GM18867 (cell line): ENCODE results near the gene ADCY4.

ENCODE experiments used
- ATAC-seq: cut with Tn5 transposase; IDR thresholded peaks from one replicate; pipeline ENCODE4 v1.9.1; 2021; ENCODE audit warnings: mild to moderate bottlenecking, moderate library complexity; ENCODE audit not compliant: unreplicated experiment

Gene ADCY4

GRCh38 chr14:24300326-24300980 is 34.4 kb downstream of the ADCY4 start:
- ATAC-seq = no peak

DNA sequence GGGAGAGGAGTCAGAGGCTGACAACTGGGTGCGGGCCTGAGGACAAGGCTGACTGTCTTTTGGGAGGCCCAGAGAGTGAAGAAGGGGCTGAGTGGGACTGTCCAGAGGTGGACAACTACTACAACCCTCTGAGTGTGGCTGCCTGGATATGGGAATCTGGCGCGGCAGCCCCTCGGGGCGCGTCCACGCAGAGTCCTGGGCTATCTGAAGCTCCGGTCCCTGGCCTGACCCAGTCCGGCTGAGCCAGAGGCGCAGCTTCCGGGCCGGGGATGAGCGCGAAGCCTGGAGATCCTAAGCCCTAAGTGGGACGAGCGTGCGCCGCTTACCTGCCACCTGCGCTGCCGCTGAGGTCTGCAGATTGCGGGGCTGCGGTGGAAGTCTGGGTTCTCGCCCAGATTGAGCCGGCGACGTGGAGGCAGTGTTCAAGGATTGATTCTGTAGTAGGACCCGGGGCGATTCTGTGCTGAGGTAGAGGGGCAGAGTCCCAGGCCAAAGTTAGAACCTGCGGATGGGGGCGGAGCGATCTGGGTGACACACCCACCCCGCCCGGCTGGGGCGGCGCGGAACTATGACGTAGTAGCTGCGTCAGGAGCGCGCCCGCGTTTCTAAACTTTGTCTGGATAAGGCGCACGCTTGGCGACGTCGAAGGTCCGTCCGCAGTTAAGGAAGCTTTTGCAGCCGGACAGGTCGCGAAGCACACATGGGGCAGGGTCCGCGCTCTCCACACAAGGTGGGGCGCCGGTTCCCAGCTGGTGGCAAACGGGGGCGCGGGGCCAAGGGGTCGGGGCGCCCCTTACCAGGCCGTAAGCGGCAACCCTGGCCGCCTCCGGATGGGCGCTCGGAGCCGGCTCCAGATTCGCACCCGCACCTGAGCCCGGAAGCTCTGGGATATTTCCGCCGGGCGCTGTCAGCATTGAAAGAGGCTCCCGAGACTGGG is 35.3 kb downstream of the ADCY4 start, which contains the start of the genes DHRS1 and NOP9:
Gene DHRS1, minus strand, starts transcription at position 526 of the 937 bp plus-strand sequence. CDS start 674 bp downstream, outside the sequence.
Gene NOP9, plus strand, starts transcription at position 596 of the 937 bp plus-strand sequence. Its CDS starts 105 bp downstream, at position 701.
- peak; percentile 75 for ATAC-seq

GRCh38 chr14:24298892-24299254 is 36.0 kb downstream of the ADCY4 start:
- no peak for ATAC-seq

DNA sequence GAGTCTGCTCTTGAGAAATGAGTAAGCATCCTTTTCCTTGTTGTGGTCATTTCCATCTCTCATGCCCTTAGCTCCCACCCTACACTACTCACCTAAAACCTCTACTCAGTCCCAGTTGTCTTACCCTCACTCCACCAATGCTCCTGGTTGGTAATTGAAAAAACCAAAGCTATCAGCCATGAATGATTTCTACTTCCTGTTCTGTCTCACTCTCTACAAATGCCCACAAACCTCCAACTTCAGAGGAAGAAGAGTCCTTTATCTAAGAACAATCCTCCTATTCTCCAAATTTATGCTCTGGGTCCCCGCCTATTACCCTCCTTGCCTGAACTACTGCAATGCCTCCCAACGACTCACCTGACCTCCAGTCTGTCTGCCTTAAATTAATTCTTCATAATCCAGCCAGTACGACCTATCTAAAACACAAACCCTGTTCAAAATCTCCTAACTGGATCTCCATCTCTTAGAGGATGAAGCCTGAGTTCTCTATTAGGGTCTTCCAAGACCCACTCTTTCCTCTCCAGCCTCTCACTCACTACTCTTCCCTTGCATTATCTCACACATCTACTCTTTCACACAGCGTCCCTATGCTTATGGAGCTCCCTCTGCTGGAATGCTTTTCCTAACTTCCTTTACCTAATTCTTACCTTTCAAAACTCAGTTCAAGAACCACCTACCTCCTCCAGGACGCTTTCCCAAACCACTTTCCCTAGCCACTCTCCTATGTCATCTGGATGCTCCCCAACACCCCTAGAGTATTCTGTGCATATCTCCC is 37.5 kb downstream of the ADCY4 start:
- ATAC-seq = peak; percentile 2

DNA sequence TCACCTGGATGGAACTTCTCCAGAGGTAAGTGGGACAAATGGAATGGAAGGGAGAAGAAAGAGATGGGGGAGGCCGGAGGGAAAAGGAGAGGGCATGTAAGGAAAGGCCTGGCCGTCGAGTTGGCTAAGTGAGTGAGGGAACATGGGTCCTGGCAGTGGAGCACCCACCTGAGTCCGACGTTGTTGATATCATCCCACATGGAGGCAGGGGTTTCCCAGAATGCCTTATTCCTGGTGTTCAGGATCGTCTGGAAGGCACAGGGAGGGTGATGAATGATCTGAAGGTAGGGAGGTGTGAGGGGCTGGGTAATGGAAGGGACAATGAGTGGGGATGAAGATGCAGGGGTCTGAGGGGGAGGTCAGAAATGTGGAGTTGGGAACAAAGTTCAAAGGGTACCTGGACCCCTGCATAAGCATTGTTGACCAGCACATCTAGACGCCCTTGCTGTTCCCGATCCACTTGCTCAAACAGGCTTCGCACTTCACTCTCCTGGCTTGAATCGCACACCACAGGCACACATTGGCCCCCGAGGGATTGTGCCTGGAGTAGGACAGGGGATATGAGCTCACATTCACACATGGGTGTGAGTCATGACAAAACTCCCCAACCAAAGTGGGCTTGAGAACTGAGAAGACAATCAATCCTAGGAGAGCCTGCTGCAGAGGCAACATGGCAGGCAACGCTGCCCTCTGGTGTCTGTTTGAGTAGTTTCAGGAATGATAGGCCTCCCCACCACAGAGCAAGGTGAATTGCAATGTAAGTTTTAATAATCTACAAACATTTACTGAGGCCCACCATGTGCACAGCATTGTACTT is 38.3 kb downstream of the ADCY4 start:
- peak; percentile 55 for ATAC-seq

- no peak for ATAC-seq
Measured at GRCh38 chr14:24293525-24293924, 41.3 kb downstream of the ADCY4 start.

DNA sequence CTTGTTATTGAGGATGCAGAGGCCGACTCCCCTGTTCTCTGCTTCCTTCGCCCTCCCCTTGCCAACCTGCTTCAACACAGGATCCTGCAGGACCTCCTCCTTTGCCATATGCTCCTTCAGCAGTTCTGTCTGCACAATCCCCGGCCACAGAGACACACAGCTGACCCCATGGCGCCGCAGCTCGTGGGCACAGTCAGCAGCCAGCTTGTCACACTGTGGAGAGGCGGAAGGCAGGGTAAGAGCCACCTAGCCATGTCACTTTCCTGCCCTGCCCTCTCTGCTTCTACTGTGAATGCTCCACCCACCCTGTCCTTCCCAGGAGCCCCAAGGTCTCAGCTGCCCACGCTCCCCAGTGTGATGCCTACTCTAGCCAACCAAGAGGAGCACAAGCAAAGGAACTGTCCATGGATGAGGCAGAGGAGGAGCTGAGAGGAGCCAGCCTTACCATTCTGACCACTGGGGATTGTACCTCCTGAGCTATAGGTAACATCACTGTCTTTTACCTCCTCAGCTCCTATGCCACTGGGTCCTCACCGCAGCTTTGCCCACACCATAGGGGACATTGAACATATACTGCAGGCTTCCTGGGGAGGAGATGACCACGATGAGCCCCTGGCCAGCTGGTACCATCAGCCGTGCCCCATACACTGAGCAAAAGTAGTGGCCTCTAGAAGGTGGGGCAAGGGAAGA is 42.6 kb downstream of the ADCY4 start:
- ATAC-seq = no peak

- ATAC-seq = no peak
Measured at GRCh38 chr14:24291446-24292117, 43.3 kb downstream of the ADCY4 start.

- ATAC-seq = no peak
Measured at GRCh38 chr14:24290746-24291145, 44.1 kb downstream of the ADCY4 start.

GRCh38 chr14:24289649-24290280 is 45.1 kb downstream of the ADCY4 start:
- no peak for ATAC-seq

- no peak for ATAC-seq
Measured at GRCh38 chr14:24286996-24287395, 47.9 kb downstream of the ADCY4 start.

- ATAC-seq = no peak
Measured at GRCh38 chr14:24285351-24285750, 49.5 kb downstream of the ADCY4 start.

- ATAC-seq = no peak
Measured at GRCh38 chr14:24284501-24285035, 50.3 kb downstream of the ADCY4 start.

DNA sequence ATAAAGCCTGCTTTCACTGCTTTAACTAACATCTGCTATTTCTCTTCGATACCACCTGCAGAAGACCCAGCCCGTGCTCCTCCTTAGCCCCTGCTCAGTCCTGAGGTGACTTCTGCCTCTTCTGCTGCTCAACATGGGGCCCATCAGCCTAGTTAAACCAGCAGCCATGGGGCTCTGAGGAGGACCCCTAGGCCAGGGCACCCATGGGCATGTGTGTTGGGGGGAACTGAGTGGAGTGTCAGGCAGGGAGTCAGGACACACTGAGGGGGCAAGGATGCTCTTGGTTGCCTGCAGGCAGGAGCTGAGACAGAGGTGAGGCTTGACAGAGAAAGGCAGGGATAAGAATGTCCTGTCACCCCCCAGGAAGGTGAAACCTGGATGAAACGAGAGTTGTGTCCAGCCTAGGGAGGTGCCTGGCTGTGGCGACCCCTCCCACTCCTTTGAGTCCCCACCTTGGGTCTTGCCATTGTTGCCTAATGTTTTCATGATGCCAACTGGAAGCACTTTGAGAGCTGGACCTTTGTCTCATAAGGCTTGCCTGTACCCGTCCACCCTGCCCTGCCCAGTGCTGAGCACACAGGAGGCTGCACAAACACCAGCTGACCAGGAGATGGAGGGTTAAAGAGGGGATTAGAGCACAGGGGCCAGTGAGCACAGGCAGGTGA is 50.9 kb downstream of the ADCY4 start:
- no peak for ATAC-seq

GRCh38 chr14:24282736-24283135 is 52.1 kb downstream of the ADCY4 start:
- ATAC-seq = no peak

- no peak for ATAC-seq
Measured at GRCh38 chr14:24281636-24282035, 53.2 kb downstream of the ADCY4 start.

DNA sequence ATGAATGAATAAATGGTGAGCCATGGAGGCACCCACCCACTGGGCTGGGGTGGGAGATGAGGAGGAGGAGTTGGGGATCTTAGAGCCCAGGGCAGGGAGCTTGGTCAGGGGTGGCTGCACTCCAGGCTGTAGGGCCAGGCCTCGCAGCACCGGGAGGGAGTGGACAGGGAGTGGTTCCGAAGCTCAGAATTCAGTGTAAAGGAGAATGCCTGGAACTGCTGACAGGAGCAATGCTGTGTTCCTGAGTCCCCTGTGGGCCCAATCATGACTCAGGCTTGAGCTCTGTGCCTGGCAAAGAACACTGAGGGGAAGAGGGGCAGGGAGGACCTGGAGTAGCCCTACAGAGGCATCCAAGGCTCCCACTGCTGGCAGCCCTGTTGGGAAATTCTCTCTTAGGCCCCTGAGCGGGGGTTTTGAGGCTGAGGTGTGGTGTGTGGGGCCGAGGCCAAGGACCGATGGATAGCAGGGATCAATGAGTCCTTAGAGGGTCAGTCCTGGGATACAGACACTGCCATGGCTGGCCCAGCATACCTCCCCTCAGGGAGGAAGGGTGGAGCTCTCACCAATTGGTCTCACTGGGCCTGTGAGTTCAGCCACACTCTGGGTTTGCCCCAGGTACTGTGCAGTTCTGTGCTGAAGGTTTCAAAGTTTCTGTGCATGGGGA is 53.9 kb downstream of the ADCY4 start:
- no peak for ATAC-seq
